ENCODE results near the gene ROR1.

The ROR1 gene

GRCh38 chr1:63865561-63865960 is 91.7 kb downstream of the ROR1 start:
- no peak for TF ChIP-seq CTCF (conservative IDR thresholded peaks at IDR 0.05; ENCODE audit: control insufficient read depth, insufficient read depth, low read depth, low read length)
- no peak overlapping the region for H3K4me3 ChIP-seq (ENCODE audit: control insufficient read depth, low read depth, low read length)
- no peak for DNase-seq (ENCODE audit: low read depth)

GRCh38 chr1:63866084-63866483 is 92.3 kb downstream of the ROR1 start:
- no peak for DNase-seq (ENCODE audit: low read depth)
- H3K4me3 ChIP-seq (ENCODE audit: control insufficient read depth, low read depth, low read length): no peak overlapping the region
- TF ChIP-seq CTCF (conservative IDR thresholded peaks at IDR 0.05; ENCODE audit: control insufficient read depth, insufficient read depth, low read depth, low read length): no peak

- DNase-seq (ENCODE audit: low read depth): no peak
- no peak overlapping the region for H3K4me3 ChIP-seq (ENCODE audit: control insufficient read depth, low read depth, low read length)
- TF ChIP-seq CTCF (conservative IDR thresholded peaks at IDR 0.05; ENCODE audit: control insufficient read depth, insufficient read depth, low read depth, low read length): no peak
Measured at GRCh38 chr1:63867429-63868176, 93.8 kb downstream of the ROR1 start.

- peak; percentile 3 for TF ChIP-seq CTCF (conservative IDR thresholded peaks at IDR 0.05; ENCODE audit: control insufficient read depth, insufficient read depth, low read depth, low read length)
- peak; percentile 77 for DNase-seq (ENCODE audit: low read depth)
- no peak overlapping the region for H3K4me3 ChIP-seq (ENCODE audit: control insufficient read depth, low read depth, low read length)
Measured at GRCh38 chr1:63868268-63868781, 94.5 kb downstream of the ROR1 start.

GRCh38 chr1:63870152-63870551 is 96.3 kb downstream of the ROR1 start:
- TF ChIP-seq CTCF (conservative IDR thresholded peaks at IDR 0.05; ENCODE audit: control insufficient read depth, insufficient read depth, low read depth, low read length): no peak
- DNase-seq (ENCODE audit: low read depth): no peak
- H3K4me3 ChIP-seq (ENCODE audit: control insufficient read depth, low read depth, low read length): no peak overlapping the region

GRCh38 chr1:63871463-63871862 is 97.6 kb downstream of the ROR1 start:
- DNase-seq (ENCODE audit: low read depth): no peak
- TF ChIP-seq CTCF (conservative IDR thresholded peaks at IDR 0.05; ENCODE audit: control insufficient read depth, insufficient read depth, low read depth, low read length): no peak
- no peak overlapping the region for H3K4me3 ChIP-seq (ENCODE audit: control insufficient read depth, low read depth, low read length)
